HL-60 (cell line): Measurements from ENCODE around the gene FAT4.
A peak's percentile ranks its signal among the peaks of the same experiment; 100 is the strongest.

ENCODE experiments used
- DNase-seq, 2 experiments: peaks; one replicate each; pipeline ENCODE4 v3.0.0-alpha.2; 2010 to 2020; ENCODE audit warnings: low read depth in 1 of 2, low spot score in 1 of 2
- H3K27ac ChIP-seq: fragments of 250-450 bp; sonication (Bioruptor Pico); replicated peaks from 2 replicates; pipeline ENCODE4 v1.5.1; 2020; ENCODE audit warnings: mild to moderate bottlenecking, moderate library complexity
- H3K27me3 ChIP-seq: fragments of 250-450 bp; sonication (Bioruptor Pico); 2 replicates; pipeline ENCODE4 v1.5.1; 2021; ENCODE audit warnings: mild to moderate bottlenecking, moderate library complexity; ENCODE audit not compliant: insufficient read depth, poor library complexity, severe bottlenecking
- H3K4me3 ChIP-seq: replicated peaks from 2 replicates; pipeline ENCODE4 v1.5.1; 2011; ENCODE audit warnings: mild to moderate bottlenecking, control low read depth, low read length; ENCODE audit not compliant: insufficient read depth
- GABPA ChIP-seq: IDR thresholded peaks from 2 replicates; pipeline ENCODE4 v1.6.1; 2012; ENCODE audit warnings: low read depth
- POLR2AphosphoS5 ChIP-seq: IDR thresholded peaks from 2 replicates; pipeline ENCODE4 v1.6.1; 2012; ENCODE audit warnings: low read depth
- SPI1 ChIP-seq: IDR thresholded peaks from 2 replicates; pipeline ENCODE4 v1.6.1; 2012; ENCODE audit warnings: low read depth, mild to moderate bottlenecking, borderline replicate concordance
- TF ChIP-seq, protein P1 (sequence below): IDR thresholded peaks from one replicate; pipeline ENCODE4 v1.5.1; 2011; ENCODE audit warnings: low read length, control low read depth, inconsistent platforms; ENCODE audit not compliant: insufficient read depth
- TF ChIP-seq, protein P2 (sequence below): IDR thresholded peaks from 2 replicates; pipeline ENCODE4 v1.6.1; 2012; ENCODE audit warnings: low read depth; ENCODE audit not compliant: insufficient replicate concordance

Gene FAT4

DNA sequence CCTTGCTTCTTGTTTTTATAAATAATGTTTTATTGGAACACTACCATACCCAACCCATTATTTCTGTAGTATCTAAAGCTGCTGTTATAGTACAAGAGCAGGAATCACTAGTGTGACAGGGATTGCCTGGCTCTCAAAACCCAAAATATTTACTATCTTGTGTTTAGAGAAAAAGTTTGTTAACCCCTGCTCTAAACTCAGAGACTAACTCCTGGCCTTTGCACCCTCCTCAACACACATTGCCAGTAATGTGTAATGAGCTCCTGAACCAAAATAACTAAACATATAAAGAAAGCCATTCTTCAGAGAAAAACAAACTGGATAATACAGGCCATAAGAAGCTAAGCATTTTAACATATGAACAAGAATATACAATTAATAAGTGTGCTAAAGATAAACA, 8.2 kb upstream of the FAT4 start:
- Histone ChIP-seq H3K27ac (no peak overlapping the region), H3K27me3 (no peaks in the 10 kb centered on the region), H3K4me3 (no peak overlapping the region)
- TF ChIP-seq SPI1 (no peak), POLR2AphosphoS5 (no peak), GABPA (no peak)
- TF ChIP-seq, protein P1, sequence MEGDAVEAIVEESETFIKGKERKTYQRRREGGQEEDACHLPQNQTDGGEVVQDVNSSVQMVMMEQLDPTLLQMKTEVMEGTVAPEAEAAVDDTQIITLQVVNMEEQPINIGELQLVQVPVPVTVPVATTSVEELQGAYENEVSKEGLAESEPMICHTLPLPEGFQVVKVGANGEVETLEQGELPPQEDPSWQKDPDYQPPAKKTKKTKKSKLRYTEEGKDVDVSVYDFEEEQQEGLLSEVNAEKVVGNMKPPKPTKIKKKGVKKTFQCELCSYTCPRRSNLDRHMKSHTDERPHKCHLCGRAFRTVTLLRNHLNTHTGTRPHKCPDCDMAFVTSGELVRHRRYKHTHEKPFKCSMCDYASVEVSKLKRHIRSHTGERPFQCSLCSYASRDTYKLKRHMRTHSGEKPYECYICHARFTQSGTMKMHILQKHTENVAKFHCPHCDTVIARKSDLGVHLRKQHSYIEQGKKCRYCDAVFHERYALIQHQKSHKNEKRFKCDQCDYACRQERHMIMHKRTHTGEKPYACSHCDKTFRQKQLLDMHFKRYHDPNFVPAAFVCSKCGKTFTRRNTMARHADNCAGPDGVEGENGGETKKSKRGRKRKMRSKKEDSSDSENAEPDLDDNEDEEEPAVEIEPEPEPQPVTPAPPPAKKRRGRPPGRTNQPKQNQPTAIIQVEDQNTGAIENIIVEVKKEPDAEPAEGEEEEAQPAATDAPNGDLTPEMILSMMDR: no peak
- TF ChIP-seq, protein P2, sequence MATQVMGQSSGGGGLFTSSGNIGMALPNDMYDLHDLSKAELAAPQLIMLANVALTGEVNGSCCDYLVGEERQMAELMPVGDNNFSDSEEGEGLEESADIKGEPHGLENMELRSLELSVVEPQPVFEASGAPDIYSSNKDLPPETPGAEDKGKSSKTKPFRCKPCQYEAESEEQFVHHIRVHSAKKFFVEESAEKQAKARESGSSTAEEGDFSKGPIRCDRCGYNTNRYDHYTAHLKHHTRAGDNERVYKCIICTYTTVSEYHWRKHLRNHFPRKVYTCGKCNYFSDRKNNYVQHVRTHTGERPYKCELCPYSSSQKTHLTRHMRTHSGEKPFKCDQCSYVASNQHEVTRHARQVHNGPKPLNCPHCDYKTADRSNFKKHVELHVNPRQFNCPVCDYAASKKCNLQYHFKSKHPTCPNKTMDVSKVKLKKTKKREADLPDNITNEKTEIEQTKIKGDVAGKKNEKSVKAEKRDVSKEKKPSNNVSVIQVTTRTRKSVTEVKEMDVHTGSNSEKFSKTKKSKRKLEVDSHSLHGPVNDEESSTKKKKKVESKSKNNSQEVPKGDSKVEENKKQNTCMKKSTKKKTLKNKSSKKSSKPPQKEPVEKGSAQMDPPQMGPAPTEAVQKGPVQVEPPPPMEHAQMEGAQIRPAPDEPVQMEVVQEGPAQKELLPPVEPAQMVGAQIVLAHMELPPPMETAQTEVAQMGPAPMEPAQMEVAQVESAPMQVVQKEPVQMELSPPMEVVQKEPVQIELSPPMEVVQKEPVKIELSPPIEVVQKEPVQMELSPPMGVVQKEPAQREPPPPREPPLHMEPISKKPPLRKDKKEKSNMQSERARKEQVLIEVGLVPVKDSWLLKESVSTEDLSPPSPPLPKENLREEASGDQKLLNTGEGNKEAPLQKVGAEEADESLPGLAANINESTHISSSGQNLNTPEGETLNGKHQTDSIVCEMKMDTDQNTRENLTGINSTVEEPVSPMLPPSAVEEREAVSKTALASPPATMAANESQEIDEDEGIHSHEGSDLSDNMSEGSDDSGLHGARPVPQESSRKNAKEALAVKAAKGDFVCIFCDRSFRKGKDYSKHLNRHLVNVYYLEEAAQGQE: no peak
- no peak for DNase-seq

DNA sequence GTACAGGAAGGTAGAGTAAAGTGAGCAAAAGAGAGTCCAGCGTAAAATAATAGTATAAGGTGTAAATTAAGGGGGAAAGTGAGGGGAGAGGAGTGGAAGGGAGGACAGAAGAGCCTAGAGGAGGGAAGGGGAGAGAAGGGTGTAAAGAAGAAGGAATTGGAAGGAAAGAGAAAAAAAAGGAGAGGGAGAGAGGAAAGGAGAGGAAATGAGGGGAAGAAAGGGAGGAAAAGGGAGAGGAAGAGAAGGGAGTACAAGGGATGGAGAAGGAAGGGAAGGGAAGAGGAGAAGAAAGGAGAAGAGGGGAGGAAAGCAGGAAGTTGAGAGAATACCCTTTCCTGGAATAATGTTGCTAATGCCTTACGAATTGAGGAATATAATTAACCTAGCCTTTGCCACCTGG, 3.3 kb upstream of the FAT4 start:
- H3K27me3 ChIP-seq: peaks cover 22% of the 10 kb centered on the region
- H3K4me3 ChIP-seq: no peak overlapping the region
- no peak overlapping the region for H3K27ac ChIP-seq
- TF ChIP-seq, protein P1: no peak
- TF ChIP-seq SPI1: no peak
- TF ChIP-seq POLR2AphosphoS5: no peak
- TF ChIP-seq GABPA: no peak
- TF ChIP-seq, protein P2: no peak
- no peak for DNase-seq

DNA sequence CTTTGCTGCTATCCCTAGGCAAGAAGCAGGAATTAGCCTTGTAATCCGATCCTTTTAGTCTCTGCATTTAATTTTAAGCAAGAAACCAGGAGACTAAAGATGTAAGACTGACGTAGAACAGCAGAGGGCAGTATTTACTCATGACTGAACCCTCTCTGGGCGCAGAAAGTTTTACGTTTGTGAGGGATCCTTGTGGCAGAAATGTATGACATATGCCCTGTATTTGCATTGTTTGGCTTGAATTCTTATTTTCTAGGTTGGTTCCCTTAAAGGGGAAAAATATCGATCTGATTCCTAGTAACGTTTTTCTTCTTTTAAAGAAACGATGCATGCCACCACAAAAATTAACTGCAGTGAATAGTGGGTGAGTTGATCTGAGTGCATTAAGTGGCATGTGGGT, 1.3 kb upstream of the FAT4 start:
- peaks cover 38% of the 10 kb centered on the region for H3K27me3 ChIP-seq
- no peak overlapping the region for H3K27ac ChIP-seq
- no peak overlapping the region for H3K4me3 ChIP-seq
- no peak for TF ChIP-seq SPI1
- TF ChIP-seq, protein P1: peak; percentile 45
- peak; percentile 20 to 42 for DNase-seq

DNA sequence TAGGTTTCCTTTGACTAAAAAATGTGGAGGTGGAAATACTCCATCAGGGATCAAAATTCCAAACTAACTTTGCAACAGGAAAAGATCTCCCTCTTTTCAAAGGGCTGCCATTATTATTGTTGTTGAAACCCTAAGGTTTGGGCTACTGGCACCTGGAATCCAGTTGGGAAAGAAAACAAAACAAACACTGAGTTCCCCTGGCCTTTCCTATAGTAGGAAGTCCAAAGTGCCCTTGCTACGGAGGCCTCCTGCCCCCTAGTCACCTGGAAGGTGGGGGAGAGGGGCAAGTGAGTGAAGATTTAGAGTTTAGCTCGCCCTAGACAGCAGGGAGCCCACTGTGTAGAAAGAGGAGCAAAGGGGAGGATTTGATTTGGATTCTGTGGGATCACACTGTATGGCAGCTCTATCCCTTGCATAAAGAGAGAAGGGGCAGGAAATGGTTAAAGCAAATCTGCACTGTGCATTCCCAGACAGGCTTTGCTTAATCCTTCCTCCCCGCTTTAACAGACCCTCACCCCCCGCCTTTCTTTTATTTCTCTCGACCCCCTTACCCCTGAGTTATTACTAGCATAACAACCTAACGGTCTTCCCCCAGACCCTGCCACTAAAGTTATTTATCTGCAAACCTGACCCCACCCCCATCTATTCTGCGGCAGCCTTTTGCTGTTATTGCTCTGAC, 627 bp upstream of the FAT4 start:
- TF ChIP-seq GABPA (no peak), SPI1 (no peak), POLR2AphosphoS5 (no peak)
- TF ChIP-seq, protein P2: no peak
- TF ChIP-seq, protein P1: no peak
- Histone ChIP-seq H3K27ac (no peak overlapping the region), H3K27me3 (peaks cover 38% of the 10 kb centered on the region), H3K4me3 (no peak overlapping the region)
- DNase-seq: no peak
